Parathyroid adenoma (tissue), 2 donors: ENCODE results near the gene CARM1.

ENCODE experiments used
- H2AFZ ChIP-seq: fragments of 300-600 bp; sonication (generic); one replicate; pipeline ENCODE4 v1.7.0; 2017; ENCODE audit warnings: antibody characterized with exemption, mild to moderate bottlenecking
- H3K27ac ChIP-seq: fragments of 300-600 bp; sonication (generic); one replicate; pipeline ENCODE4 v1.7.0; 2017
- H3K27me3 ChIP-seq: fragments of 300-600 bp; sonication (generic); one replicate; pipeline ENCODE4 v1.7.0; 2017; ENCODE audit warnings: low read length; ENCODE audit not compliant: control insufficient read depth, insufficient read depth
- H3K36me3 ChIP-seq: fragments of 300-600 bp; sonication (generic); one replicate; pipeline ENCODE4 v1.7.0; 2017; ENCODE audit warnings: low read length; ENCODE audit not compliant: control insufficient read depth, insufficient read depth
- H3K4me1 ChIP-seq: fragments of 300-600 bp; sonication (generic); one replicate; pipeline ENCODE4 v1.7.0; 2017; ENCODE audit warnings: control low read depth
- H3K4me2 ChIP-seq: fragments of 300-600 bp; sonication (generic); one replicate; pipeline ENCODE4 v1.7.0; 2017; ENCODE audit warnings: low read length
- H3K4me3 ChIP-seq: fragments of 300-600 bp; sonication (generic); one replicate; pipeline ENCODE4 v1.7.0; 2017; ENCODE audit warnings: low read depth, low read length
- H3K79me2 ChIP-seq: fragments of 300-600 bp; sonication (generic); one replicate; pipeline ENCODE4 v1.7.0; 2017; ENCODE audit warnings: control low read depth
- H3K9ac ChIP-seq: fragments of 300-600 bp; sonication (generic); one replicate; pipeline ENCODE4 v1.7.0; 2017; ENCODE audit warnings: mild to moderate bottlenecking
- H3K9me3 ChIP-seq: fragments of 300-600 bp; sonication (generic); one replicate; pipeline ENCODE4 v1.7.0; 2017; ENCODE audit warnings: low read length; ENCODE audit not compliant: control insufficient read depth
- CTCF ChIP-seq: fragments of 300-600 bp; sonication (generic); IDR thresholded peaks from one replicate; pipeline ENCODE4 v1.7.0; 2017; ENCODE audit warnings: antibody characterized with exemption, mild to moderate bottlenecking
- donor health status: primary hyperparathyroidism.

CARM1 gene

GRCh38 chr19:10913716-10914340 is 42.5 kb downstream of the CARM1 start:
- peaks cover 2% of the 10 kb centered on the region for H3K79me2 ChIP-seq
- no peak for TF ChIP-seq CTCF
- H3K4me3 ChIP-seq = no peak overlapping the region
- no peaks in the 10 kb centered on the region for H3K36me3 ChIP-seq
- H3K27ac ChIP-seq = no peak overlapping the region
- no peak overlapping the region for H2AFZ ChIP-seq
- H3K4me1 ChIP-seq = no peaks in the 10 kb centered on the region
- no peak overlapping the region for H3K4me2 ChIP-seq
- no peaks in the 10 kb centered on the region for H3K27me3 ChIP-seq
- H3K9me3 ChIP-seq = no peaks in the 10 kb centered on the region
- no peak overlapping the region for H3K9ac ChIP-seq

DNA sequence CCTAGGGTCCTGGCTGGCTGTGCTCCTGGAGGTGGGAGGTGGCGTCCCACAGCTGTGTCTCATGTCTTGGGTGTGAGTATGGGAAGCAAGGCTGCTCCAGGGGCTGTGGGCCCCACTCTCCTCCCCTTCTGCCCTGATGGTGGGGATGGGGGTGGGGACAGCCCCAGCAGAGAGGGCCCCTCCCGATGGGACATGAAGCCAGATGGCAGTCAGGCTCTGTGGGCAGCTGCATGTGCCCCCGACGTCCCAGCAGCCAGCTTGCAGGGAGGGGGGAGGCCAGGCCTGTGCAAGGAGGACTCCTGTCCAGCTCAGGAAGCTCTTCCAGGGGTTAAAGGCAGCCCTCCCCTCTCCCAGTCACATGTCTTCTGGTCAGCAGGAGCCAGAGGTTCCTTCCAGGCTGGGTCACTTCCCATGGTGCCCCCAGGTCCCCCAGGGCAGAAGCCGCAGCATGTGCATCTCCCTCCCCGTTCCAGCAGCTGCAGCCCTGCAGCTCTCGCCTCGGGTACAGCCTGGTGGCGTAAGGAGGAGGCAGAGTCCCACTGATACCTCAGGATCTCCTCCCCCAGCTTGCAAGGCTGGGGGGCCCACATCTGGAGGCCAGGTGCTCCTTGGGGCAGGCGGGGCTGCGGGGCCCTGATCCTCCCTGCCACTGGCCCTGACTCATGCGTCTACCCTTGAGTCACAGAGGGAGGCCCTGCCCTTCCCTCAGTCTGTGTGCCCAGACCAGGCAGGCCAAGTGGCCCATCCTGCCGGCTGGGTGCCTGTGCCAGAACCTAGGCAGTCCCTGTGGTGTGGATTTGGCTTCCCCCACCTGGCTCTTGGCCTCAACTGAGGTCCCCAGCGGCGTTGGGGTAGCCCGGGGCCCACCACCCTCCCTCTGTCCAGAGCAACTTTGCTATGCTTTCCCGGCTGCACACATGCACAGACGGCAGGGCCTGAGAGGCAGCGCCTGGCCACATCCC is 44.1 kb downstream of the CARM1 start:
- H3K4me1 ChIP-seq = no peaks in the 10 kb centered on the region
- no peak overlapping the region for H3K9ac ChIP-seq
- H2AFZ ChIP-seq = no peak overlapping the region
- H3K4me3 ChIP-seq = no peak overlapping the region
- no peaks in the 10 kb centered on the region for H3K9me3 ChIP-seq
- peaks cover 2% of the 10 kb centered on the region for H3K79me2 ChIP-seq
- no peak for TF ChIP-seq CTCF
- H3K27ac ChIP-seq = no peak overlapping the region
- no peaks in the 10 kb centered on the region for H3K27me3 ChIP-seq
- H3K4me2 ChIP-seq = no peak overlapping the region
- no peaks in the 10 kb centered on the region for H3K36me3 ChIP-seq

GRCh38 chr19:10916602-10917001 is 45.2 kb downstream of the CARM1 start:
- Histone ChIP-seq H2AFZ (no peak overlapping the region), H3K79me2 (peaks cover 2% of the 10 kb centered on the region), H3K36me3 (no peaks in the 10 kb centered on the region), H3K4me3 (no peak overlapping the region), H3K4me2 (no peak overlapping the region), H3K27ac (no peak overlapping the region), H3K27me3 (no peaks in the 10 kb centered on the region), H3K4me1 (no peaks in the 10 kb centered on the region), H3K9me3 (no peaks in the 10 kb centered on the region), H3K9ac (no peak overlapping the region)
- no peak for TF ChIP-seq CTCF

- Histone ChIP-seq H3K4me2 (no peak overlapping the region), H3K79me2 (no peaks in the 10 kb centered on the region), H3K9me3 (no peaks in the 10 kb centered on the region), H3K9ac (no peak overlapping the region), H3K27me3 (no peaks in the 10 kb centered on the region), H3K4me3 (no peak overlapping the region), H3K36me3 (no peaks in the 10 kb centered on the region), H3K4me1 (no peaks in the 10 kb centered on the region), H3K27ac (no peak overlapping the region), H2AFZ (no peak overlapping the region)
- no peak for TF ChIP-seq CTCF
Measured at GRCh38 chr19:10918359-10918758, 47.0 kb downstream of the CARM1 start.
